ENCODE measurements around the gene CHEK1.

Gene CHEK1

GRCh38 chr11:125649465-125650166 lies 24.7 kb downstream of the CHEK1 start:
- no peak for TF ChIP-seq CTCF (IDR thresholded peaks at IDR 0.05; ENCODE audit: low read depth, low read length)
- no peak for DNase-seq (ENCODE audit: extremely low read depth, low read depth)

- TF ChIP-seq CTCF (IDR thresholded peaks at IDR 0.05; ENCODE audit: low read depth, low read length), result no peak
- DNase-seq (ENCODE audit: extremely low read depth, low read depth), result no peak
These were observed 37.7 kb downstream of the CHEK1 start for GRCh38 chr11:125662689-125663088.

- no peak for DNase-seq (ENCODE audit: extremely low read depth, low read depth)
- no peak for TF ChIP-seq CTCF (IDR thresholded peaks at IDR 0.05; ENCODE audit: low read depth, low read length)
These were observed 38.9 kb downstream of the CHEK1 start for GRCh38 chr11:125663910-125664309.

GRCh38 chr11:125667151-125667550 lies 42.2 kb downstream of the CHEK1 start:
- no peak for TF ChIP-seq CTCF (IDR thresholded peaks at IDR 0.05; ENCODE audit: low read depth, low read length)
- DNase-seq (ENCODE audit: extremely low read depth, low read depth), result no peak

GRCh38 chr11:125670172-125670571 lies 45.2 kb downstream of the CHEK1 start:
- TF ChIP-seq CTCF (IDR thresholded peaks at IDR 0.05; ENCODE audit: low read depth, low read length), result no peak
- DNase-seq (ENCODE audit: extremely low read depth, low read depth), result no peak

GRCh38 chr11:125671561-125671960 lies 46.6 kb downstream of the CHEK1 start:
- TF ChIP-seq CTCF (IDR thresholded peaks at IDR 0.05; ENCODE audit: low read depth, low read length), result no peak
- no peak for DNase-seq (ENCODE audit: extremely low read depth, low read depth)

- no peak for TF ChIP-seq CTCF (IDR thresholded peaks at IDR 0.05; ENCODE audit: low read depth, low read length)
- no peak for DNase-seq (ENCODE audit: extremely low read depth, low read depth)
These were observed 49.2 kb downstream of the CHEK1 start for GRCh38 chr11:125674210-125674609.
